ENCODE results near the gene RNF207. TPM values are rescaled to one million over a fixed set of nuclear protein-coding genes. Genes with fewer than 3 reads are reported as not detected.

Gene RNF207
- total and polyA plus RNA-seq, 2 of the 13 experiments (the other 11 are each of a cell fraction or from before 2014, with no cell fraction given), result 9.8 to 15.9 TPM

DNA sequence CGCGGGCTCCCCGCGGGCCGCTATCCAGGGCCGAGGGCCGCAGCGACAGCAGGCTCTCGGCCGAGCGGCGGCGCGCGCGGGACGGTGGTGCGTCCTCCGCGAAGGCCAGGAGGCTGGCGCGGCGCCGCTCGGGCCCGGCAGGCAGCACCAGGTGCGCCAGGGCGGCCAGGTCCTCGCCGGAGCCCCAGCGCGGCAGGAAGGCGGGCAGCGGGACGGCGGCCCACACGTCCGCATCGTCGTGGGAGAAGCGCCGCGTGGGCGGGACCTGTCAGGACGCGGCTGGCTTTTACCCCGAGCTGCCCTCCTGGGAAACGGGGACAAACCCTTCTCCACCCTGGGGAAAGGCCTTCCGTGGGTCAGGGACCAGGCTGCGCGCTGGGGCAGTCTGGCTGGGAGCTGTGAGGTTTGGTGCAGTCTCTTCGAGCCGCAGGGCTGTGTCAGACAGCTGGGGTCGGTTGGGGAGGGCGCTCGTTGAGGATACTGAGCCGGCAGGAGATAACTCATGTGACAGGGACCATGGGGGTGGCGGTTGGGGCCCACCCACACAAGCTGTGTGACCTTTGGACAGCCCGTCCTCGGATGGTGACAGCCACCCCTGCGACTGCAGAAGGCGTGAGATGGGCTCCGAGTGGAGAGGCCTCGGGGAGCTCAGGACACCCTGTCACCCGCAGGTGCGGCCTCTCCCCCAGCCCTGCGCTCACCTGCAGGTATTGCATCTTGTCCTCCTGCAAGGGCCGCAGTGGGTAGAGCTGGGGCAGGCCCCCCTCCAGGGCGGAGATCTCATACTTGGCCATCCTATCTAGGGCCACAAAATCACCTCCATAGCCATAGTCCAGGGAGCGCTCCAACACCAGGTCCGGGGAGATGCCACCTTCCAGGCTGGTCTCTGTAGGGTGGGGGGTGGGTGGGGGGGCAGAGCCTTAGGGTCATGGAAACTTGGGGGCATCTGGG is 44.1 kb downstream of the RNF207 start:
- H3K27ac ChIP-seq (ENCODE audit: extremely low read length, insufficient read depth, low read length), result no peak overlapping the region
- 19% methylated on average over 11 of the region's 71 CpGs for WGBS (ENCODE audit: low lambda C conversion rate)
- peaks cover 12 to 54% of the 10 kb centered on the region in 2 experiments for H3K27me3 ChIP-seq (ENCODE audit: control insufficient read depth in 1 of 2, insufficient read depth in 2 of 2, low read length in 2 of 2)
- no peak overlapping the region for H3K9ac ChIP-seq (ENCODE audit: insufficient read depth, low read depth, low read length)
- peak overlapping the region; percentile 66 for H3K4me2 ChIP-seq (ENCODE audit: low read depth, low read length)
- ATAC-seq (peak; percentile 8; the same call in 2 of the 3 replicates), DNase-seq (ENCODE audit: low spot score) (peak; percentile 36), FAIRE-seq (no peak)
- H3K36me3 ChIP-seq (replicated peaks in 1 of 2; ENCODE audit: control insufficient read depth in 1 of 2, insufficient read depth in 2 of 2, low read length in 2 of 2), result no peaks in the 10 kb centered on the region
- H4K20me1 ChIP-seq (ENCODE audit: insufficient read depth, low read length), result 0 out of 2 replicates have a peak, but pooled peaks cover 2% of the 10 kb centered on the region
- no peaks in the 10 kb centered on the region for H3K9me3 ChIP-seq (ENCODE audit: low read length)
- no peak overlapping the region for H2AFZ ChIP-seq (ENCODE audit: low read length)
- ChIA-PET CTCF (ENCODE audit: low intra/inter-chr PET ratio, low total read pairs) (interaction anchor here (1.0 kb wide), 1 partner anchor 94 kb away, joined by 3 read pairs; no protein-coding TSS in a partner anchor), POLR2A (interaction anchor here (1.1 kb wide), 1 partner anchor 8 kb away, joined by 3 read pairs; no protein-coding TSS in a partner anchor)
- no peaks in the 10 kb centered on the region for H3K79me2 ChIP-seq (ENCODE audit: insufficient read depth, low read length)
- H3K4me3 ChIP-seq (replicated peaks in 1 of 3; ENCODE audit: insufficient read depth in 1 of 3, low read depth in 2 of 3, low read length in 3 of 3), result peak overlapping the region in 2 of 3 experiments; percentile 19 to 55; a peak in 2 of 6 replicates
- in situ Hi-C loops (cut with HindIII; ENCODE audit: extremely low pct_ligation_motif_present, low pct_unique_long_range_greater_than_20kb), result loop anchor here (5.0 to 10.0 kb wide), 3 partner anchors 32 to 165 kb away; partner anchors contain the start of gene HES2
- H3K4me1 ChIP-seq (ENCODE audit: insufficient read depth, low read length), result peaks cover 22% of the 10 kb centered on the region
- BruUV-seq (replicated peaks), result no TSS peak
- intact Hi-C loops (cut with micrococcal nuclease; ENCODE audit: unreplicated experiment), result loop anchor here (5.0 to 10.0 kb wide), 2 partner anchors 142 to 145 kb away; partner anchors contain the start of gene ACOT7
- TF ChIP-seq EZH2 (conservative IDR thresholded peaks at IDR 0.05; ENCODE audit: low read depth, low read length) (0 out of 2 replicates have a peak, but pooled peaks have one; percentile 60), ARID4A (CRISPR knock-in tag; IDR thresholded peaks at IDR 0.05; ENCODE audit: borderline replicate concordance) (peak; percentile 18; the same call in 1 of the 2 replicates), ZNF770 (CRISPR knock-in tag; IDR thresholded peaks at IDR 0.05) (peak; percentile 87), KDM2A (CRISPR knock-in tag; IDR thresholded peaks at IDR 0.05; ENCODE audit: borderline replicate concordance, low read depth) (peak; percentile 26; the same call in 1 of the 2 replicates), PHF8 (CRISPR knock-in tag; IDR thresholded peaks at IDR 0.05) (0 out of 2 replicates have a peak, but pooled peaks have one; percentile 13), CBFB (CRISPR knock-in tag; IDR thresholded peaks at IDR 0.05) (no peak), UBTF (CRISPR knock-in tag; IDR thresholded peaks at IDR 0.05) (0 out of 2 replicates have a peak, but pooled peaks have one; percentile 44), TGIF2 (CRISPR knock-in tag; IDR thresholded peaks at IDR 0.05) (0 out of 2 replicates have a peak, but pooled peaks have one; percentile 36), ZNF768 (CRISPR knock-in tag; IDR thresholded peaks at IDR 0.05) (0 out of 2 replicates have a peak, but pooled peaks have one; percentile 10), NRL (CRISPR knock-in tag; IDR thresholded peaks at IDR 0.05; ENCODE audit: borderline replicate concordance) (peak; percentile 21; the same call in 1 of the 2 replicates), ZFY (CRISPR knock-in tag; IDR thresholded peaks at IDR 0.05) (peak; percentile 29; the same call in 1 of the 2 replicates), HNF4A (CRISPR knock-in tag; IDR thresholded peaks at IDR 0.05) (0 out of 2 replicates have a peak, but pooled peaks have one; percentile 30)
